OCI-LY3 (cell line): Measurements from ENCODE around the gene CAPZB.

ENCODE experiments used
- H2AFZ ChIP-seq: fragments of 200-600, 300-600 bp; shearing (Covaris generic); 2 replicates; pipeline ENCODE4 v1.6.0; 2014; ENCODE audit warnings: antibody characterized with exemption, low read depth, low read length
- H3K27ac ChIP-seq: fragments of 200-600, 300-600 bp; sonication (generic); 2 replicates; pipeline ENCODE4 v1.5.1; 2014; ENCODE audit warnings: mild to moderate bottlenecking, low read length, moderate library complexity, mixed read lengths
- H3K27me3 ChIP-seq: fragments of 200-600, 300-600 bp; sonication (generic); 2 replicates; pipeline ENCODE4 v1.6.1; 2014; ENCODE audit warnings: low read depth, low read length, mixed read lengths
- H3K36me3 ChIP-seq: fragments of 200-600, 300-600 bp; sonication (generic); replicated peaks from 2 replicates; pipeline ENCODE3; 2014; ENCODE audit warnings: low read depth, low read length, mixed read lengths
- H3K4me1 ChIP-seq: fragments of 300-600, 200-600 bp; sonication (generic); 2 replicates; pipeline ENCODE4 v1.6.1; 2014; ENCODE audit warnings: low read length, mixed read lengths
- H3K4me2 ChIP-seq: fragments of 200-600, 300-600 bp; sonication (generic); 2 replicates; pipeline ENCODE4 v1.6.1; 2014; ENCODE audit warnings: low read length, mixed read lengths
- H3K4me3 ChIP-seq: fragments of 300-600, 200-600 bp; sonication (generic); 2 replicates; pipeline ENCODE4 v1.5.1; 2014; ENCODE audit warnings: antibody characterized with exemption, mild to moderate bottlenecking, low read length, moderate library complexity
- H3K79me2 ChIP-seq: fragments of 300-600, 200-600 bp; shearing (Covaris generic); 2 replicates; pipeline ENCODE4 v1.6.1; 2014; ENCODE audit warnings: mild to moderate bottlenecking, low read length, mixed read lengths
- H3K9ac ChIP-seq: fragments of 300-600, 200-600 bp; shearing (Covaris generic); 2 replicates; pipeline ENCODE4 v1.6.0; 2014; ENCODE audit warnings: mild to moderate bottlenecking, low read length, moderate library complexity
- H3K9me3 ChIP-seq: fragments of 200-600, 300-600 bp; shearing (Covaris generic); 2 replicates; pipeline ENCODE4 v1.6.1; 2014; ENCODE audit warnings: low read length, mixed read lengths; ENCODE audit not compliant: insufficient read depth
- H4K20me1 ChIP-seq: fragments of 200-600, 300-600 bp; sonication (generic); 2 replicates; pipeline ENCODE4 v1.6.1; 2016; ENCODE audit warnings: low read length, mixed read lengths; ENCODE audit not compliant: insufficient read depth
- EZH2phosphoT487 ChIP-seq: fragments of 200-600 bp; shearing (Covaris generic); IDR thresholded peaks from 2 replicates; pipeline ENCODE4 v1.6.1; 2018; ENCODE audit warnings: antibody characterized with exemption, mixed run types, low read depth
- TF ChIP-seq, protein P1 (sequence below): fragments of 200-600, 300-600 bp; sonication (generic); IDR thresholded peaks from 2 replicates; pipeline ENCODE4 v1.5.1; 2014; ENCODE audit warnings: antibody characterized with exemption, low read length, low read depth

CAPZB gene

DNA sequence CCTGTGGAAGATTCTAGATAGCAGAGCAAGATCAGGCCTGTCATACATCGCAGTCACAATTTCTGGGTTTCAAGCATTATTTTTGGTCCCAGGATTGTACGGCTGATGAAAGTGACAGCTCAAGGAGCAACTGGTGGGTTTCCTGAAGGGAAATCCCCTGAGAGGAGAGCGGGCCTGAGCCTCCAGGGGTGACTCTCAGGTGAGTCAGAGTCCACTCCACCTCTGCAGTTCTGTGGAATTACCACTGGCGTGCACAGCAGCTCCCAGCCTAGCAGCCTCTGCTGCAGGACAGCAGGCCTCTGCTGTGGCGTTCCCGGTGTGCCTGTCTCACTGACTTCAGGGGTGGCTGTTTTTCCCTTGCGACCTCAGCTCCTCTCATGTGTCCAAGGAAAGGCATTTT is 148.8 kb downstream of the CAPZB start:
- H3K4me3 ChIP-seq: no peak overlapping the region
- no peak for TF ChIP-seq EZH2phosphoT487
- TF ChIP-seq, protein P1, sequence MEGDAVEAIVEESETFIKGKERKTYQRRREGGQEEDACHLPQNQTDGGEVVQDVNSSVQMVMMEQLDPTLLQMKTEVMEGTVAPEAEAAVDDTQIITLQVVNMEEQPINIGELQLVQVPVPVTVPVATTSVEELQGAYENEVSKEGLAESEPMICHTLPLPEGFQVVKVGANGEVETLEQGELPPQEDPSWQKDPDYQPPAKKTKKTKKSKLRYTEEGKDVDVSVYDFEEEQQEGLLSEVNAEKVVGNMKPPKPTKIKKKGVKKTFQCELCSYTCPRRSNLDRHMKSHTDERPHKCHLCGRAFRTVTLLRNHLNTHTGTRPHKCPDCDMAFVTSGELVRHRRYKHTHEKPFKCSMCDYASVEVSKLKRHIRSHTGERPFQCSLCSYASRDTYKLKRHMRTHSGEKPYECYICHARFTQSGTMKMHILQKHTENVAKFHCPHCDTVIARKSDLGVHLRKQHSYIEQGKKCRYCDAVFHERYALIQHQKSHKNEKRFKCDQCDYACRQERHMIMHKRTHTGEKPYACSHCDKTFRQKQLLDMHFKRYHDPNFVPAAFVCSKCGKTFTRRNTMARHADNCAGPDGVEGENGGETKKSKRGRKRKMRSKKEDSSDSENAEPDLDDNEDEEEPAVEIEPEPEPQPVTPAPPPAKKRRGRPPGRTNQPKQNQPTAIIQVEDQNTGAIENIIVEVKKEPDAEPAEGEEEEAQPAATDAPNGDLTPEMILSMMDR: no peak
- no peaks in the 10 kb centered on the region for H3K79me2 ChIP-seq
- no peaks in the 10 kb centered on the region for H3K27me3 ChIP-seq
- no peak overlapping the region for H3K4me2 ChIP-seq
- H3K9ac ChIP-seq: no peak overlapping the region
- H4K20me1 ChIP-seq: no peaks in the 10 kb centered on the region
- no peak overlapping the region for H2AFZ ChIP-seq
- no peaks in the 10 kb centered on the region for H3K9me3 ChIP-seq
- no peak overlapping the region for H3K27ac ChIP-seq
- H3K36me3 ChIP-seq: no peaks in the 10 kb centered on the region
- no peaks in the 10 kb centered on the region for H3K4me1 ChIP-seq

DNA sequence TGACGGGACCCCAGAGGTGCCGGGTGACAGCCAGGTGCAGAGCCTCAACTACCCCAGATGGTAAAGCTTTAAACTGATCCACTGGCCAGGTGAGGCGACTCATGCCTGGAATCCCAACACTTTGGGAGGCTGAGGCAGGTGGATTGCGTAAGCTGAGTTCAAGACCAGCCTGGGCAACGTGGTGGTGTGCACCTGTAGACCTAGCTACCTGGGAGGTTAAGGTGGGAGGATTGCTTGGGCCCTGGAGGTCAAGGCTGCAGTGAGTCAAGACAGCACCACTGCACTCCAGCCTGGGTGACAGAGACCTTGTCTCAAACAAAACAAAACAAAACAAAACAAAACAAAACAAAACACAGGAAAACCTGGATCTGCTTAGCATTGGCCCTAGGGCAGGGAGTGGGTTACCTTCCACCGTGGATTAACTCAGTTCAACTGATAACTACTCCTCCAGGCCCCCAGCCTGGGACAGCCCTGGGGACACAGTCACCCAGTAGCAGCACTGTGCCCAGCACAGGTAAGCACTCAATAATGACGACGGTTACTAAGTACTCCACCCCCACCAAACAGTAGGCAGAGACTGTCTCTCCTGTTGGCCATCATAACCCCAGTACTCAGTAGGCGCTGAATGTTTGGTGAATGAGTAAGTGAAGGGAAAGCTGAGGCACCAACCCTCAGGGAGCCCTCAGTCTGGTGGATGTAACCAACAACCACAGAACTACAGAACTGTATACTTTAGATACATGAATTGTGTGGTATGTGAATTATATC is 151.6 kb downstream of the CAPZB start:
- Histone ChIP-seq H3K9ac (no peak overlapping the region), H3K27me3 (no peaks in the 10 kb centered on the region), H3K4me2 (no peak overlapping the region), H3K4me1 (no peaks in the 10 kb centered on the region), H3K27ac (no peak overlapping the region), H3K79me2 (no peaks in the 10 kb centered on the region), H4K20me1 (no peaks in the 10 kb centered on the region), H3K36me3 (no peaks in the 10 kb centered on the region), H2AFZ (no peak overlapping the region), H3K9me3 (no peaks in the 10 kb centered on the region), H3K4me3 (no peak overlapping the region)
- TF ChIP-seq EZH2phosphoT487: no peak
- TF ChIP-seq, protein P1: no peak

DNA sequence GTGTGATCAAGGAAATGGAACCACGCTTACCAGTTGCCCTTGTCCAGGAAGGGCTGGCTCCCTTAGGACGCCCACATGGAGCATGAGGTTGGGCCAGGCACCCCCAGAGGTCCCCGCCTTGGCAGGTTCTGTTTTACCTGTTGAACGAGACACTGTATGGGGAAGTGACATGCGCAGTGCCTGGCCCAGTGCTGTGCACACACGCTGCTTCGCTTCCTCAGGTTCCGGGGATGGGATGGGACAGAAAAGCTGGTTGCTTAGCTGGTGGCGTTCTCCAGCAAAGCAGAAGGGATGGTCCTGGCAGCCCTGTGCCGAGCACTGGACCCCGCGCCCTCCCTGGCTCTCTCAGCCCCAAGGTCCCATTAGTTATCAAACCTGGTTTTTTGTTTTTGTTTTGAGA is 152.5 kb downstream of the CAPZB start:
- Histone ChIP-seq H3K4me3 (no peak overlapping the region), H3K4me1 (no peaks in the 10 kb centered on the region), H3K27ac (no peak overlapping the region), H4K20me1 (no peaks in the 10 kb centered on the region), H3K4me2 (no peak overlapping the region), H3K36me3 (no peaks in the 10 kb centered on the region), H2AFZ (no peak overlapping the region), H3K79me2 (no peaks in the 10 kb centered on the region), H3K9me3 (no peaks in the 10 kb centered on the region), H3K27me3 (no peaks in the 10 kb centered on the region), H3K9ac (no peak overlapping the region)
- no peak for TF ChIP-seq EZH2phosphoT487
- TF ChIP-seq, protein P1: no peak

DNA sequence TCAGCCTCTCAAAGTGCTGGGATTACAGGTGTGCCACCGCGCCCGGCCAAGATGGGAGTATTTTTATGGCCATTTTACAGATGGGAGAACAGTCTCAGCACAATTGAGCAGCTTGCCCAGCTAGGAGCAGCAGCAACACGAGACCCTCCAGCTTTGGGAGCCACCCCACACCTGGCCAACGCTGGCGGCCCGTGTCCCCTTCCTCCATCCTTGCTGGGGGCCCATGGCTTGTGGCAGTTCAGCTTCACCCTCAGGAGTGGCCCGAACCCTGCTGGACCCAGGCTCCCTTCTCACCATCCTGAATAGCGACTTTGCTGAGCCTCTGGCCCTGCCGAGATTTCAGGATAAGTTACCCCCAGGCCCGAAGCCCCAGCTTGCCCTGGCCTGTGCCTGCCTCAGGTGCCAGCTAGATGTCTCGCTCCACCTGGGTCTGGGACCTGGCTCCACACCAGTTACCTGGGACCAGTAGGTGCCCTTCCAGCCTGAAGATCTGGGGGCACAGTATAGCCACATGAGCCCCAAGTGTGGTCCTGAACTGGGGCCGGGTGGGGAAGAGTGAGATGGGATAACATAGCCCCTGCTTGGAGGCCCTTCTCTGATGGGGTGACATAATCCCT is 154.0 kb downstream of the CAPZB start:
- Histone ChIP-seq H2AFZ (no peak overlapping the region), H3K4me3 (no peak overlapping the region), H3K4me2 (no peak overlapping the region), H3K79me2 (no peaks in the 10 kb centered on the region), H3K36me3 (no peaks in the 10 kb centered on the region), H3K9me3 (no peaks in the 10 kb centered on the region), H3K27me3 (no peaks in the 10 kb centered on the region), H3K27ac (no peak overlapping the region), H4K20me1 (no peaks in the 10 kb centered on the region), H3K4me1 (no peaks in the 10 kb centered on the region), H3K9ac (no peak overlapping the region)
- TF ChIP-seq EZH2phosphoT487: no peak
